Hematopoietic multipotent progenitor cell treated with erythropoietin and hydrocortisone succinate and interleukin-3 and kit ligand, for 17 days (in vitro differentiated cells): ENCODE measurements around the gene PARK7.
"Not testable (repeated sequence)": the region's sequence is repeated elsewhere in the genome, so short reads cannot be mapped to it uniquely, and the experiment has no call there.

ENCODE experiments used
- DNase-seq: peaks from one replicate; pipeline ENCODE4 v3.0.0-alpha.2; 2015; ENCODE audit warnings: low spot score

Gene PARK7

DNA sequence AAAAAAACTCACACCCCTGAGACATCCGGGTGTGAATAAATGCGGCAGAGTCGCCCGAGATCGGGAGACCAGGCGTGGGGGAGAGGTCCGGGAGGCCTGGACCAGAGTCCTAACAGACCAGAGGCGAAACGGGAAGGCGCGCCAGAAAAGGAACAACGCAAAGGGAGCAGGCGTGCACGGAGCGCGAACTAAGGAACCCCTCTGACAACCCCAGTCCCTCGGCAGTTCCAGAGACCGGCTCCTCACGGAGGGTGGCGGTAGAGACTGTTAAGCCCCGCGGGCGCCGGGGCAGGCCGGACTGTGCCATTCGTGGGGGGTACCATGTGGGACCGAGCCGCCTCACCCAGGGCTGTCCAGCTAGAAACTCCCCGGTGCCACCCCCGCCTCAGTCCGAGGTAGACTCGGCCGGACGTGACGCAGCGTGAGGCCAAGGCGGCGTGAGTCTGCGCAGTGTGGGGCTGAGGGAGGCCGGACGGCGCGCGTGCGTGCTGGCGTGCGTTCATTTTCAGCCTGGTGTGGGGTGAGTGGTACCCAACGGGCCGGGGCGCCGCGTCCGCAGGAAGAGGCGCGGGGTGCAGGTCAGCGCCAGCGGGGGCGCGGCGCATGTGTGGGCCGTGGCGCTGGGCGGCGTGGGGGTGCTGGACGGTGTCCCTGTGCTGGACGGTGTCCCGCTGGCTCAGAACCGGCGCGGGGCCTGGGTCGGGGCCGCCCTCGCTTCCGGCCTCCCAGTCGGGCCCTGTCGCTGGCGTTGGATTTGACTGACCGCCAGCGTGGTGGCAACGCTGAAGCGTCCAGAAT is at the start of gene PARK7:
TSS of gene PARK7 (plus strand) at position 496 of the 798 bp plus-strand sequence. CDS start 1,075 bp downstream, outside the sequence.
- peak; percentile 100 for DNase-seq

DNA sequence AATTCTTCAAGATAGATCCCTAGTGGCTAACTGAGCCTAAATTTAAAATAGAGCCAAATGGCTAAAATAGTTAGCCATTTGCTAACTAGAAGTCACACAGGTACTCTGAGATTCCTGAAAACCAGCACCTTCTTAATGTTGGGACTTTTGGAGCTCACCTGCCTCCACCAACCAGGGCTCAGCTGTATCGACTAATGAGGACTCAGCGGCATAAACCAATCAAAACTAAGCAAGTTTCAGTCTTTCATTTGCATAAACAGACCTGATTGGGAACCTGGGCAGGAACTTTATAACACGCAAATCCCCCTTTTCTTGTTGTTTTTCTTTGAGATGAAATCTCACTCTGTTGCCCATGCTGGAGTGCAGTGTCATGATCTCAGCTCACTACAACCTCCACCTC is 49.4 kb upstream of the PARK7 start:
- DNase-seq, result no peak

DNA sequence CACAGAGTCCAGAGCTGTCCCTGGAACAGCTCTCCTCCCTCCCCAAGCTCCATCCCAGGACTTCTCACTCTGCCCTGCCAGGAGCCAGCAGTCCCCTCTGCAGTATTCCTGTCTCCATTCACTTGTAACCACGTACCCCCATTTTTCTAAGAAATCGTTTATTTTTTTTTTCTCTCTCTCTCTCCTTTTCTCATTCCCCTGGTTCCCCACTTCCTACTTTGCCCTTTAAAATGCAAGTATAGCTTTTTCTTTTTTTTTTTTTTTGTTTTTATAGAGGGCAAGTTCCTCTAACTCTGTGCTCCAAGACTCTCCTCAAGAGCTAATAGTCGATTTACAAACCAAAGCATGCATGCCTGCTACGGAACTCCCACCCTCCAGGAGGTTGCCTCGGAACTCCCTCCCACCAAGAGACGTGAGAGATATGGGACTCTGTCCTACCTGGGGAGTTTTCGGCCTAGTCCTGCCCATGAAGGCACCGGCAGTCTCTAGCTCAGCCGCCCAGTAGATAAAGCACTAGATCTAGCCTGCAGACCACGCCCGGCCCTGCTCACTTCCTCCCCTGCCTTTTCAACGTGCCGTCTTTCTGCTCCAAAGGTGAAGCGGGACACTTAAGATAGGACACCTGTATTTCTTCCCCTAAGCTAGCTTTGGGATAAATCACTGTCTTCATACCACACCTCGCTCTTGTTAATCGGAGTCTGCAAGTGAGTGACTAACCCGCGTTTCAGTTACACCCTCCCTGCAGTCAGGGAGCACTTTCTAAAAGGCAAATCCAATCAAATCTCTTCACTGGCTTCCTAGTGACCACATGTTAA is 48.6 kb upstream of the PARK7 start:
- no peak for DNase-seq

DNA sequence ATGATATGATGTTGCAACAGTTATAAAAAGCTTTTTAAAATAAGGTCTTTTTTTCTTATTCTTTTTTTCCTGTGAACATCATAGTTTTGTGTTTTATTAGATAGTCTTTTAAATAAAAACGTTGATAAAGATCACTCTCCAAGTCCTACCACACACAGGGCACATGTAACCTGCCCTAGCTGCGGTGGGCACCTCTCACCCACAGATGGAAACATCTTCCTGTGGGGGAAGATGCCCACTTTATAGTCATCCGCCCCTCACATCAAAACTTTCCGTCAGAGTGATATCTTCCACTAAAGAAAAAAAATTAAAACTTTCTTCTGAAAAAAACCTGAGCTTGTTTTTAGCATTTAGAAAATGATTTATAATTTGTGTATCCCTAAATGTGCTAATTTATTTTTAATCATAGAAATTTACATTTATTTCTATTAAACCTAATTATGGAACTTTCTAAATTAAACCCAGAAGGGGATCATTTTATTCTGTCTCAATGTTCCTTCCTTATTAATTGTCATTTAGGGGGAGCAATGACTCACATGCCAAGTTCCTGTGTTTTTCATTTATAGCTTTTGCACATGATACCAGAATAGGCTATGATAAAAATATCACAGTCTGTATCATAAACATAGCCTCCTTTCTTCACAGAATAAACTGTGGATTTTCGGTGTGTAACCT is 45.5 kb upstream of the PARK7 start:
- DNase-seq, result no peak

DNA sequence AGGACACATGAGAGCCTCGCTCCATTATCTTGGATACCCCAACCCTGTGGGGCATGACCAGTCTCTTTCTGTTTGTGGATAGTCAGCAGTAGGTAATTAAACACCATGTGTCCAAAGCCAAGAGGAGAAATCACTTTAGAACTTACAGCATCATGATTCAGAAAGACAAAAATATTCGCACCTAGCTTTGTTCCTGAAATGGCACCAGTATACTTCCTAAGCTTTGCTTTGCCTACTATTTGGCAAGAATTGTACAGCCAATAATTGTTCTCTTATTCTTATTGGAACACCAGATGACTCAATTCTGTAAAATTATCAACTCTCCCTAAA is 45.0 kb upstream of the PARK7 start:
- DNase-seq, result no peak

DNA sequence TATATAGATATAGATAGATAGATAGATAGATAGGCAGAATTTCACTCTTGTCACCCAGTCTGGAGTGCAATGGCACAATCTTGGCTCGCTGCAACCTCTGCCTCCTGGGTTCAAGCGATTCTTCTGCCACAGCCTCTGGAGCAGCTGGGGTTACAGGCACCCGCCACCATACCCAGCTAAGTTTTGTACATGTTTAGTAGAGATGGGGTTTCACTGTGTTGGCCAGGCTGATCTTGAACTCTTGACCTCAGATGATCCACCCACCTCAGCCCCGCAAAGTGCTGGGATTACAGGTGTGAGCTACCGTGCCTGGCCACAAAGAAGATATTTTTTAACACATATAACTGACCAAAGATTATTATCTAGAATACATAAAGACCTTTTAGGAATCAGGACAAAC is 43.5 kb upstream of the PARK7 start:
- DNase-seq, result not testable (repeated sequence)

DNA sequence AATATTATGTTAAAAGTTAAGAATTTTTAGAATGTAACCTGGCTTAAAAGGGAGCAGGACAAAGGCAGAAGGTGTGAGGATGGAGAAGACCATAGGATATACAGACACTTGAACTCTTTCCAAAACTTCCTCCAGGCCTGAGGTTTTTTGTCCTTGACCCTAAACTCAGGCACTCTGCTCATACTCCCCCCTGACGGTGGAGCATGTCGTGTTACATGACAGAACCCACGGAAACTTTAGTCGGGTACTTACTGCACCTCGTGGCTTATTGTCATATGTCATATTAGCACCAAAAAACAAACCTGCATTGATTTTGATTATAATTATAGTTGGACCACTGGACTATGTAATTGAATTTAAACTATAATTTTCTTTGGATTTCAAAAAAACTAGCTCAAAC is 41.6 kb upstream of the PARK7 start:
- DNase-seq, result no peak

DNA sequence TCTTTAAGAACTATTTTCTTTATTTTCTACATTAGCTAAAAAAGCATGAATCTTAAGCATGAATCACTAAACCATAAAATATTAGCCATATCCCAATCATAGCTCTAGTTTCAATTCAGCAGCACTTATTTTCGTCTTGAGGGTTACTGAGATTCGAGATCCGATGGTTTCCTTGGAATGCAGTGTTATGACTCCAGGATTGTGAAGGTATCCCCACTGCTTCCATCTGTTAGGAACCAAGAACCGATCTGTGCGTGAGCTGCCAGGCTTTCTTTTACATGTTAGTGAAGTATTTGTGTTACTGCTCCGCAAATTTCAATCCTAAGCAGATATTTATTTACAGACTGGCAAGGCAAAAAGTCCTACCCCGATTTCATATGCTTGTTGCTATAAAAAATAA is 39.7 kb upstream of the PARK7 start:
- DNase-seq, result no peak

DNA sequence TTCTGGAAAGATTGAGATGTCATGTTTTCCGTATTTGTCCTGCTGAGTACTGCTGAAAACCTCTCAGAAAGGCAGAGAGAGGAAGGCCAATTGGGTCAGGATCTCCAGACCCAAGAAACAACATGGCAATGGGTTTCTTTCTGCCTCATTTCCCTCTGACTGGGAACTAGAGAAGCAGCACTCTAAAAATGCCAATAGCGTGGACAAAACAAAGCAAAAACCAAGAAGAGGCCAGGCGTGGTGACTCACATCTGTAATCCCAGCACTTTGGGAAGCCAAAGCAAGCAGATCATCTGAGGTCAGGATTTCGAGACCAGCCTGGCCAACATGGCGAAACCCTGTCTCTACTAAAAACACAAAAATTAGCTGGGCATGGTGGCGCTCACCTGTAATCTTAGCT is 39.2 kb upstream of the PARK7 start:
- no peak for DNase-seq

DNA sequence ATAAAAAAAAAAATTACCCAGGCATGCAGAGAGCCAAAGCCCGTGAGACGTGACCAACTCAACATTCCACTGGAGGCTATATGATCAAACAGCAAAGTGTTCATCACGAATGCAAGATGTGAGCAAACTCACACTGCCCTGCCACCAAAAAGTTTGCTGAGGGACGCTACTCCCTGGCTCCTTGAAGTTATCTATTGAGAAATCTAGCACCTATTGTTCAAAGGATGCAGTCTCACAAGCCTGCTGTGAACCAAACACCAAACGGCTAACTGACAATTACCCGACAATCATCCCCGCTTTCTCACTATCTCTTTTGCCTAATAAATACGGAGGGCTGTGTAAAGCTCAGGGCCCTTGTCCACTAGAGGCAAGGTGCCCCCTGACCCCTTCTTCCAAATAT is 34.5 kb upstream of the PARK7 start:
- DNase-seq, result not testable (repeated sequence)

DNA sequence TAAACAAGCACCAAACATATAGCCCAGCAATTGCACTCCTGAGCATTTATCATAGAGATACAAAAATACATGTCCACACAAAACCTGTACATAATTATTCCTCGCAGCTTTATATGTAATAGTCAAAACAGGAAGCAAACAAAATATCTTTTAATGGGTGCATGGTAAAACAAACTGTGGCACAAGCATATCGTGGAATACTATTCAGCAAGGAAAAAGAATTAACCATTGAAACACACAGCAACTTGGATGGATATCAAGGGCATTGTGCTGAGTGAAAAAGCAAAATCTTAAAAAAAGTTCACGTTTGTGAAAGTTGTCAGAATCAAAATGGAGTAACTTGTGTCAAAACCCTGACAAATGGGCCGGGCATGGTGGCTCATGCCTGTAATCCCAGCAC is 33.3 kb upstream of the PARK7 start:
- DNase-seq, result no peak

DNA sequence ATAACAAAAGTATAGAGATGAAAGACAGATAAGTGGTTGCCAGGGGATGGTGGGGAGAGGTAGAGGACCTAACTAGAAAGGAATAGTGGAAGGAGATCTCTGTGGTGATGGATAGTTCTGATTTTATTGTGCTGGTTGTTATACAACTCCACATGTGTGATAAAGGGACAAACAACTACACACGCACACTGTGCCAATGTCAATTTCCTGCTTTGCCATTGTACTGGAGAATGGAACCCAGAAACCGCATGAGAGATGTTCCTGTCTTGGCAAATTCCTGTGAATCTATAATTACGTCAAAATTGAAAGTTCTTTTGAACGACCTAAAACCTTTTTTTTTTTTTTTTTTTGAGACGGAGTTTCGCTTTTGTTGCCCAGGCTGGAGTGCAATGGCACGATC is 31.9 kb upstream of the PARK7 start:
- no peak for DNase-seq

DNA sequence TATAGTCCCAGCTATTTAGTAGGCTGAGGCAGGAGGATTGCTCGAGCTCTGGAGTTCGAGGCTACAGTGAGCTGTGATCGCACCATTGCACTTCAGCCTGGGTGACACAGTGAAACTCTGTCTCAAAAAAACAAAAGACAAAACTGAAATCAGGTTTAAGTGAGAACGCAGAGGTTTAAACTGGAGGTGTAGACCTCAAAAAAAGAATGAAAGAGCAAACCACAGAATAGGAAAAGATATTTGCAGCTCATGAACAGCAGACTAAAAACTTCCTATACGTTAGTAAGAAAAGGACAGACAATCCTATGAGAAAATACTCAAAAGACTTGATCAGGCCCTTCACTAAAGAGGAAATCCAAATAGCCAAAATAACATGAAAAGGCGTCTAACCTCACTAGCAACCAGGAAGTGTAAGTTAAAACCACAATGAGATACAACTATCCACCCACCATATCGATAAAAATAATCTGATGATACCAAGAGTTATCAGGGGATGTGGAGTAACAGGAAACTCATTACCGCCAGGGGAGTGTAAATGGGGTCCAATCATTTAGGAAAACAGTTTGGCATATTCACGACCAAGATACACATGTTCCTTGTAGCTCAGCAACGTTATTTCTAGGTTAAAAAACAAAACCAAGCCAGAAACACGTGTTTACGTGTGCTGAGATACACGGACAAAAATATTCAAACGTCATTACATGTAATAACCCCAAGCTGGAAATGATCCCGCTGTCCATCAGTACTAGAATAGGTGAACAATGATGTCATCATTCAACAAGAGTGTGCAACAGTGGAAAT is 30.7 kb upstream of the PARK7 start:
- DNase-seq, result no peak

DNA sequence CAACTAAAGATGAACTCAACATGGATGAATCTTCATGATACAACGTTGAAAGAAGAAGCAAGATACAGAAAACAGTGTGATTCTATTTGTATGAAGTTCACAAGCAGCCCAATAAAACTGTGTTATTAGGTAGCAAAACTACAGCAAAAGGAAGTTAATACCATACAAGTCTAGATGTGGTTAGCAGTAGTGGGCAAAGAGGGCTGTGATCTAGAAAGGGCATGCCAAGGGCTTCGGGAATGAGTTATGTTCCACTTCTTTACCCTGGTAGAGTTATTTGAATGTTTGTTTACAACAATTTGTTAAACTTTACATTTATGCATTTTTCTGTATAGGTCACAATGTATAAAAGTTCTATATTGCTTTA is 30.1 kb upstream of the PARK7 start:
- DNase-seq, result no peak

DNA sequence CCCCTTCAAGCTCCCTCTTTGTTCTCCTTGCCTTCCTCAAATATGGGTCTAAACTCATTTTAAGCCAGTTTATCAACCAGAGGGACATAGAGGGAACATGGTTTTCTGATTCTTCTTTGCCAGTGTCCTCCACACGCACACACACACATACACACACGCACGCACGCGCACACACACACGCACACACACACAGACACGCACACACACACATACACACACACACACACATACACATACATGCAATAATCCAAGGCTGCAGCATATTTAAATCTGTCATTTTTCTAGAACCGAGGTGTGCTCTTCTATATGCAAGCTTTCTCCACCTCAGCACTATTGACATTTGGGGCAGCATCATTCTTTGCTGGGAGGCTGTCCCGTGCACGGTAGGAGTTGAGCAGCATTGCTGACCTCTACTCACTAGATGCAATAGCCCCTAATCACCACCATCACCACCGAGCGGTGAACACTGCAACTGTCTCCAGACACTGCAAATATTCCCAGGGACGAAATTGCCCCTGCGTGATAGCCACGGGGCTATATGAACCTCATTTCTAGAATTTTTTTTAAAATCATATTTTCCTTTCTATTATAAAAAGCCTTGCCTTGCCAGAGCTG is 28.9 kb upstream of the PARK7 start:
- no peak for DNase-seq

DNA sequence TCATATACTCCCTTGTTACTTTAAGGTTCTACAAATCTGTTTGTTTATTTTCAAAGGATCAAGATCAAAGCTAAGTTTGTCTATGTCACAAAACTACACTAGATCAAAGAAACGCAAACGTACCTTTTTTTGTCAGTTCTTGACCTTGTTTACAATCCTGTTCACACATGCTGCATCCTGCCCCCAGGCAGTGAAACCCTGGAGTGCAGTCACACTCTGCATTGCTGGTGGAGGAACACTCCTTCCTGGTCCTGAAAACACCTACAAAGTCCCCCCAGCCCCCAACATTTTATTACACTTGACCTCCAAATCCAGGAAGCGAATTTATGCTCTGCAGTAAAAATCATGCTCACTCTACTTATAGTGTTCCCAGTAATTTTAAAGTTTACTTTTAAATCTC is 23.4 kb upstream of the PARK7 start:
- no peak for DNase-seq

DNA sequence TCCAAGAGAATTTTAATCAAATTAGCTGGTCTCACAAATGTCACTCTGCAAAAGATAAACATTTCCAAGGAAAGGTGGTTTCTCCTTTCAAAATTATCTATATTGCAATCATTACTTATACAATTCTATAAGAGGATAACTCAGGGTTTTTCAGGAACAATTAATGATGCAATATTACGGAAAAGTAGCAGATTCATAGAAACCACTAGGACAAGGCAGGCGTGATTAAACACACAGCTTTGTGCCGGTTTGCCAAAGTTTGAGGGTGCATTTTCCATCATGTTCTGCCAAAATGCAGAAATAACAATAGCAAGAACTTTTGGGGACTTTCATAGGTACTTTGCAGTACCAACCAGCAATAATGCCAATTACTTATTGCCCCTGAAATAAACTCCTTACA is 21.5 kb upstream of the PARK7 start:
- no peak for DNase-seq

DNA sequence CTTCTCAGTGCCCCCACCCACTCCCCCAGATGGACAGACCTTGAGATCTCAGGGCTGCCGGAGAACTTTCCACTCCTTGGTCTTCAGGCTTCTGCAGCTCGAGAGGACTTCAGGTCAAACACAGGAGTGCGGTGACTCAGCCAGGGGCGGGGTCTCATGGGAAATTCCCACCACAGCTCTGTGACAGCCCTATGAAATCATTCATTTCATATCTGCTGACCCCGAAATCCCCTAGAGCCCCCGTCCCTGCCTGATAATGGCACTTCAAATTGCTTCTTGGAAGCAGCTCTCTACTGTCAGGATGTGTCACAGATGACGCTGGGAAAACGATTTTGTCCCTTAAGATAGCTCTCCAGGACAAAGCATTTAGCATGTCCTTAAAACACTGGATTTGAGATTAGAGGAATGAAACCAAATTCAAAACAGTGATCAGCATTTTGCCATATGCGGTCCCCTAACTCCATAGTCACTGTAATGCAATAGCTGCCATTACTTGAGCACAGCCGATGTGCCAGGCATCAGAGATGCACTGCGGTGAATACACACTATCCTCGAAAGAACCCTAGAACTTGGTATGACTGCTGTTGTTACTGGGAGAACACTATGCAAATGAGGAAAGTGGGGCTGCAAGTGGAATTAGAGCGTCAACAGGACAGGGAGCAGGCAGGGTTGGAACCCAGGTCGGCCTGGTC is 20.6 kb upstream of the PARK7 start, which contains the start of gene TNFRSF9:
TSS of gene TNFRSF9 (minus strand) at position 95 of the 692 bp plus-strand sequence. CDS start 845 bp downstream, outside the sequence.
- DNase-seq, result no peak

DNA sequence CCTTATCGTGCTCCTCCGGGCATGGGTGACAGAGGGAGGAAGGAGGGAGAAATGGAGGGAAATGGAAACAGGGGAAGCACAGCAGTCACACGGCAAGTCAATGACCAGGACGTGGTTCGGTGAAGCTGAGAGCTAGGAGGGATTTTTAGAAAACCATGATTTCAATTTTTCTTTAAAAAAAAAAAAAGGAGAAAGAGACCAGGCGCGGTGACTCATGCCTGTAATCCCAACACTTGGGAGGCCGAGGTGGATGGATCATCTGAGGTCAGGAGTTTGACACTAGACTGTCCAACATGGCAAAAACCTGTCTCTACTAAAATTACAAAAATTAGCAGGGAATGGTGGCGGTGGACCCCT is 20.1 kb upstream of the PARK7 start:
- DNase-seq, result no peak

DNA sequence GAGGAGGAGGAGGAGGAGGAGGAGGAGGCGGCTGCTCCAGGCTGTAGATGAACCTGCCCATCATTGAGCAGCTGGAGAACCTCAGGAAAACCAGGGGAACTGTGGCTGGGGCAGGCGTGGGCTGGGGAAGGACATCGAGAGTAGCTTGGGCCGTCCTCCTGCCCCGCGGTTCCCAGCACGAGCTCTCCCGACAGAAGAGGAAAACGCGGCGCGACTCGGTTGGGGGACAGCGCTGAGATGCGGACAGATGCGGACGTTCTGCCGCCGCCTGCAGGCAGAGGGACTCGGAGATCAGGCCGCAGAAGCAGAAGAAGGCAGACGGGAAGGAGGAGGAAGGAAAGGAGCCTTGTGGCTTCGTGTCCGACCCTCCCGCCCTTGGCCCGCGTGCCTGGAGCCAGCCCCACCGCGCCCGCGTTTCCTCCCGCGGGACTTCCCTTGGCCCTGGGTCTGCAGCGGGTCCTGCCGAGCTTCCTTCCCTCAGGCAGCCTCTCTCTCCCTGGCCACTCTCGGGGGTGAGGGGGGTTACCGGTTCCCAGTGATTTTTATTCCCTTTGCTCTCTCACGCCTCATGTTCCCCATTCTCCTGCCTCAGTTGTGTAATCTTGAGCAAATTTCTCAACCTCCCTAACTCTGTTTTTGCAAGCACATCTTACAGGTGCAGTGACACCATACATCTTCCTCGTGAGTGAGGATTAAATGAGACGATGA is 19.1 kb upstream of the PARK7 start:
- no peak for DNase-seq

DNA sequence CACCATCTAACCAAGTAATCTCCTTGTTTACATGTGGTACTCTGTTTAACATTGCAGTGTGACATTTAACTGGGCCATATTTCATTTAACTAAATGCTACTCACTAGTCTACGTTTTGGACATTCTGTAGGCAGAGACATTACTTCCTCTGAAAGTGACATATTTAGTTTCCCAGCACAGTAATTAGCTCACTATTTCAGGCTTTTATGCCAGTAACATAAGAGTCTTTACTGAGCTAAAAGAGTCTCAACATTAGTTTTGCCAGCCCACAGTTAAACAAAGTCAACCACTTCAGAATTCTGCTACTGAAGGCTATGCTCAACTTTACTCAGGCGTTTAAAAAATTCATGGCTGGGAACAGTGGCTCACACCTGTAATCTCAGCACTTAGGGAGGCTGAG is 18.3 kb upstream of the PARK7 start:
- no peak for DNase-seq
